ENCODE results near the gene ZSCAN10. TPM values are rescaled to one million over a fixed set of nuclear protein-coding genes. Genes with fewer than 3 reads are reported as not detected.
"Not testable (repeated sequence)": the region's sequence is repeated elsewhere in the genome, so short reads cannot be mapped to it uniquely, and the experiment has no call there.

ZSCAN10 gene
- polyA plus RNA-seq, 1 experiment, result not detected

GRCh38 chr16:3076577-3076976, 22.5 kb downstream of the ZSCAN10 start:
- TF ChIP-seq CTCF (IDR thresholded peaks at IDR 0.05; ENCODE audit: insufficient read depth, low read depth, low read length), result no peak
- Histone ChIP-seq H3K27me3 (ENCODE audit: control insufficient read depth, insufficient read depth, low read length) (peaks cover 12% of the 10 kb centered on the region), H3K36me3 (ENCODE audit: control insufficient read depth, insufficient read depth, low read length) (no peaks in the 10 kb centered on the region), H3K4me3 (ENCODE audit: low read depth, low read length) (no peak overlapping the region)
- POLR2A ChIA-PET, result no interaction called here
- no peak for DNase-seq (ENCODE audit: low read depth)
- CTCF ChIA-PET, result interaction anchor here (1.1 to 2.6 kb wide), 5 partner anchors 11 to 55 kb away, joined by 3 to 9 read pairs (median 5); no protein-coding TSS in a partner anchor

- H3K4me3 ChIP-seq (ENCODE audit: low read depth, low read length); H3K36me3 ChIP-seq (ENCODE audit: control insufficient read depth, insufficient read depth, low read length); DNase-seq (ENCODE audit: low read depth); POLR2A ChIA-PET: not testable (repeated sequence)
- H3K27me3 ChIP-seq (ENCODE audit: control insufficient read depth, insufficient read depth, low read length), result peaks cover 10% of the 10 kb centered on the region
- CTCF ChIA-PET, result interaction anchor here (1.2 to 2.6 kb wide), 4 partner anchors 11 to 55 kb away, joined by 3 to 9 read pairs (median 6); no protein-coding TSS in a partner anchor
Measured at GRCh38 chr16:3075946-3076345, 23.1 kb downstream of the ZSCAN10 start.

- no peak overlapping the region for H3K4me3 ChIP-seq (ENCODE audit: low read depth, low read length)
- TF ChIP-seq CTCF (IDR thresholded peaks at IDR 0.05; ENCODE audit: insufficient read depth, low read depth, low read length), result no peak
- H3K27me3 ChIP-seq (ENCODE audit: control insufficient read depth, insufficient read depth, low read length), result peaks cover 8% of the 10 kb centered on the region
- CTCF ChIA-PET, result interaction anchor here (1.2 to 2.6 kb wide), 3 partner anchors 16 to 56 kb away, joined by 3 to 9 read pairs (median 5); no protein-coding TSS in a partner anchor
- POLR2A ChIA-PET, result no interaction called here
- no peak for DNase-seq (ENCODE audit: low read depth)
- H3K36me3 ChIP-seq (ENCODE audit: control insufficient read depth, insufficient read depth, low read length), result no peaks in the 10 kb centered on the region
Measured at GRCh38 chr16:3075523-3075915, 23.6 kb downstream of the ZSCAN10 start.

GRCh38 chr16:3074860-3075522, 24.1 kb downstream of the ZSCAN10 start:
- CTCF ChIA-PET, result interaction anchor here (1.2 to 2.0 kb wide), 2 partner anchors 44 to 56 kb away, joined by 3 to 5 read pairs; no protein-coding TSS in a partner anchor
- no peak for DNase-seq (ENCODE audit: low read depth)
- no peak overlapping the region for H3K4me3 ChIP-seq (ENCODE audit: low read depth, low read length)
- POLR2A ChIA-PET, result no interaction called here
- TF ChIP-seq CTCF (IDR thresholded peaks at IDR 0.05; ENCODE audit: insufficient read depth, low read depth, low read length), result no peak
- no peaks in the 10 kb centered on the region for H3K36me3 ChIP-seq (ENCODE audit: control insufficient read depth, insufficient read depth, low read length)
- peaks cover 8% of the 10 kb centered on the region for H3K27me3 ChIP-seq (ENCODE audit: control insufficient read depth, insufficient read depth, low read length)

- Histone ChIP-seq H3K36me3 (ENCODE audit: control insufficient read depth, insufficient read depth, low read length) (no peaks in the 10 kb centered on the region), H3K27me3 (ENCODE audit: control insufficient read depth, insufficient read depth, low read length) (peaks cover 8% of the 10 kb centered on the region), H3K4me3 (ENCODE audit: low read depth, low read length) (no peak overlapping the region)
- no peak for DNase-seq (ENCODE audit: low read depth)
- CTCF ChIA-PET, result no interaction called here
- no peak for TF ChIP-seq CTCF (IDR thresholded peaks at IDR 0.05; ENCODE audit: insufficient read depth, low read depth, low read length)
- POLR2A ChIA-PET, result no interaction called here
Measured at GRCh38 chr16:3073448-3073847, 25.6 kb downstream of the ZSCAN10 start.

GRCh38 chr16:3072576-3073263, 26.4 kb downstream of the ZSCAN10 start:
- POLR2A ChIA-PET, result not testable (repeated sequence)

GRCh38 chr16:3072148-3072547, 26.9 kb downstream of the ZSCAN10 start:
- POLR2A ChIA-PET; H3K27me3 ChIP-seq (ENCODE audit: control insufficient read depth, insufficient read depth, low read length); H3K36me3 ChIP-seq (ENCODE audit: control insufficient read depth, insufficient read depth, low read length); H3K4me3 ChIP-seq (ENCODE audit: low read depth, low read length); CTCF ChIA-PET; DNase-seq (ENCODE audit: low read depth): not testable (repeated sequence)

More at GRCh38 chr16:3072576-3073263, 26.4 kb downstream of the ZSCAN10 start:
- DNase-seq (ENCODE audit: low read depth); CTCF ChIA-PET; H3K36me3 ChIP-seq (ENCODE audit: control insufficient read depth, insufficient read depth, low read length); H3K4me3 ChIP-seq (ENCODE audit: low read depth, low read length); H3K27me3 ChIP-seq (ENCODE audit: control insufficient read depth, insufficient read depth, low read length): not testable (repeated sequence)

All from BJ (cell line).